B cell (primary cell): ENCODE measurements around the gene FAM83G. TPM values are rescaled to one million over a fixed set of nuclear protein-coding genes. Genes with fewer than 3 reads are reported as not detected.

ENCODE experiments used
- ATAC-seq: fragments of 200-7000 bp; cut with Tn5 transposase; one replicate; pipeline ENCODE4 v1.10.0; 2021; ENCODE audit warnings: low read depth, mild to moderate bottlenecking, moderate number of reproducible peaks, moderate library complexity
- CTCF ChIA-PET: fragments of 350-600 bp; sonication (Branson Sonifier 250); formaldehyde crosslinking; loops from one replicate; lab custom pipeline; 2021; ENCODE audit warnings: antibody characterized with exemption, inconsistent platforms; lab: Charles Lee
- POLR2A ChIA-PET: fragments of 350-600 bp; sonication (Branson Sonifier 250); formaldehyde crosslinking; loops from one replicate; lab custom pipeline; 2021; ENCODE audit warnings: antibody characterized with exemption; lab: Charles Lee
- DNase-seq: peaks from one replicate; pipeline ENCODE4 v3.0.0; 2013
- H2AFZ ChIP-seq: 2 replicates; pipeline ENCODE4 v1.6.1; 2012; ENCODE audit warnings: mild to moderate bottlenecking, low read depth, low read length; ENCODE audit not compliant: insufficient read depth, poor library complexity, severe bottlenecking
- H3K27ac ChIP-seq, 2 donors: 1 replicate in 1 of 2; 2 replicates in 1 of 2; pipeline ENCODE4 v1.5.1; 2012 to 2013; ENCODE audit warnings: low read length in 2 of 2, mild to moderate bottlenecking in 2 of 2, moderate library complexity in 1 of 2
- H3K27me3 ChIP-seq, 4 experiments: fragments of 200-600 bp in 1 of 4; sonication (generic) in 1 of 4; replicated peaks in 1 of 4; 1 replicate in 2 of 4; 2 replicates in 2 of 4; pipeline versions ENCODE4 v1.6.1 to v1.7.0; 2013 to 2016; ENCODE audit warnings: low read length in 3 of 4, mild to moderate bottlenecking in 2 of 4, mixed read lengths in 1 of 4, moderate library complexity in 1 of 4; ENCODE audit not compliant: insufficient read depth in 4 of 4, control insufficient read depth in 3 of 4; ENCODE audit errors: control extremely low read depth in 1 of 4
- H3K36me3 ChIP-seq, 2 experiments: replicated peaks in 1 of 2; 1 replicate in 1 of 2; 2 replicates in 1 of 2; pipeline versions ENCODE4 v1.6.1 to v1.7.1; 2013; ENCODE audit warnings: low read length in 1 of 2; ENCODE audit not compliant: insufficient read depth in 2 of 2, control insufficient read depth in 1 of 2; ENCODE audit errors: control extremely low read depth in 1 of 2, extremely low read depth in 1 of 2
- H3K4me1 ChIP-seq, 2 donors: fragments of 200-600 bp in 1 of 2; sonication (generic) in 1 of 2; 1 replicate in 1 of 2; 2 replicates in 1 of 2; pipeline versions ENCODE4 v1.5.1 to v1.6.1; 2013 to 2017; ENCODE audit warnings: low read length in 2 of 2; ENCODE audit not compliant: control insufficient read depth in 2 of 2, insufficient read depth in 2 of 2
- H3K4me2 ChIP-seq: replicated peaks from 2 replicates; pipeline ENCODE3; 2012; ENCODE audit warnings: mild to moderate bottlenecking, low read depth, low read length; ENCODE audit not compliant: poor library complexity, severe bottlenecking
- H3K4me3 ChIP-seq, 5 experiments: fragments of 200-600 bp in 1 of 5; sonication (generic) in 1 of 5; 1 replicate in 3 of 5; 2 replicates in 2 of 5; pipeline versions ENCODE4 v1.5.1 to v1.7.0; 2011 to 2016; ENCODE audit warnings: low read length in 4 of 5, mild to moderate bottlenecking in 4 of 5, low read depth in 2 of 5, control low read depth in 1 of 5, moderate library complexity in 1 of 5; ENCODE audit not compliant: insufficient read depth in 1 of 5; ENCODE audit errors: control extremely low read depth in 1 of 5, extremely low read depth in 1 of 5
- H3K79me2 ChIP-seq: fragments of 200-600 bp; sonication (generic); one replicate; pipeline ENCODE4 v1.6.0; 2016; ENCODE audit warnings: low read length; ENCODE audit not compliant: control insufficient read depth, insufficient read depth
- H3K9ac ChIP-seq: fragments of 200-600 bp; sonication (generic); 2 replicates; pipeline ENCODE4 v1.6.1; 2017; ENCODE audit warnings: mild to moderate bottlenecking, low read length, moderate library complexity
- H3K9me3 ChIP-seq, 3 donors: one replicate each; pipeline versions ENCODE4 v1.6.1 to v1.7.1; 2013; ENCODE audit warnings: low read length in 2 of 3; ENCODE audit not compliant: control insufficient read depth in 2 of 3, insufficient read depth in 1 of 3; ENCODE audit errors: control extremely low read depth in 1 of 3
- H4K20me1 ChIP-seq: 2 replicates; pipeline ENCODE4 v1.6.0; 2012; ENCODE audit warnings: mild to moderate bottlenecking, low read length; ENCODE audit not compliant: insufficient read depth, control insufficient read depth, poor library complexity, severe bottlenecking
- H3K27ac Mint-ChIP-seq: one replicate; pipeline ENCODE4 v1.8.0; 2021; ENCODE audit warnings: mixed read lengths
- H3K27me3 Mint-ChIP-seq: one replicate; pipeline ENCODE4 v1.8.0; 2021; ENCODE audit warnings: mixed read lengths
- H3K4me1 Mint-ChIP-seq: one replicate; pipeline ENCODE4 v1.8.0; 2021; ENCODE audit warnings: mixed read lengths
- H3K4me3 Mint-ChIP-seq: one replicate; pipeline ENCODE4 v1.8.0; 2021; ENCODE audit warnings: mixed read lengths
- H3K9me3 Mint-ChIP-seq: one replicate; pipeline ENCODE4 v1.8.0; 2022; ENCODE audit warnings: mixed read lengths; ENCODE audit not compliant: insufficient read depth
- EZH2 ChIP-seq: IDR thresholded peaks from 2 replicates; pipeline ENCODE4 v1.6.1; 2012; ENCODE audit warnings: borderline replicate concordance, low read depth, mild to moderate bottlenecking, moderate library complexity, low read length; ENCODE audit not compliant: insufficient read depth, poor library complexity, severe bottlenecking
- WGBS: methylation state at CpG from one replicate; pipeline ENCODE4 v1.1.5; 2013; ENCODE audit warnings: missing lambda C conversion rate; ENCODE audit not compliant: insufficient coverage; 5-methylcytosine and 5-hydroxymethylcytosine counted together
- intact Hi-C: fragments of 100-400 bp; cut with micrococcal nuclease; formaldehyde crosslinking; loops from one replicate; pipeline ENCODE4 v1.10.0; 2022
- polyA plus RNA-seq: library from polyadenylated mRNA; depleted of rRNA; stranded (reverse); fragments of >200 nt; gene quantifications from 2 replicates; pipeline ENCODE4 v1.2.3, GENCODE V29; 2012
- total RNA-seq, 2 donors: library from RNA; stranded (reverse); fragments of 120-200 nt in 1 of 2; gene quantifications; 1 replicate in 1 of 2; 2 replicates in 1 of 2; pipeline versions ENCODE4 v1.2.3 to v1.2.4, GENCODE V29; 2013 to 2022
- TF ChIP-seq, protein P1 (sequence below): fragments of 200-600 bp; IDR thresholded peaks from one replicate; pipeline ENCODE4 v1.8.0; 2022; ENCODE audit warnings: antibody characterized with exemption, mild to moderate bottlenecking

The FAM83G gene
- total and polyA plus RNA-seq, 2 donors (not counting 1 experiment from before 2014, with no cell fraction given), result 4.7 to 14.3 TPM

DNA sequence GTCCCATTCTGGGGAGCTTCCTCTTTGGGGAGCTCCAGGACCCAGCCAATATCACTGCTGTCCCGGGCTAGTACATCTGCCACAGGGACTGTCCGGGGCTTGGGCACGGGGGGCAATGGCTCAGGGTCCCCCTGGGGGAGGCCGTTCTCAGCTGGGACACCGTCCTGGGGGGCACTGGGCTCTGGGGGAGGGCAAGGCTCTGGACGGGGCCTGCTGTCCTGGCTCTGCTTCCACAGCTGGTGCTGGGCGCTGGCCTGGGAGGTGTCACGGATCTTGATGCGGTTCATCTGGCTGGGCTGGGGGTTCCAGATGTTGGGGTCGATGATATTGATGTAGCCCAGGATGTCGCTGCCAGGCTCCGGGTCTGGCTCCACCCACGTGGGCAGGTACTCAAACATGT, 26.5 kb downstream of the FAM83G start:
- H3K4me2 ChIP-seq, result no peak overlapping the region
- H3K27me3 ChIP-seq, result no peaks in the 10 kb centered on the region
- H3K9me3 Mint-ChIP-seq, result no peaks in the 10 kb centered on the region
- no peaks in the 10 kb centered on the region for H3K79me2 ChIP-seq
- H3K27me3 Mint-ChIP-seq, result no peaks in the 10 kb centered on the region
- intact Hi-C loops, result no loop called here
- TF ChIP-seq, protein P1, sequence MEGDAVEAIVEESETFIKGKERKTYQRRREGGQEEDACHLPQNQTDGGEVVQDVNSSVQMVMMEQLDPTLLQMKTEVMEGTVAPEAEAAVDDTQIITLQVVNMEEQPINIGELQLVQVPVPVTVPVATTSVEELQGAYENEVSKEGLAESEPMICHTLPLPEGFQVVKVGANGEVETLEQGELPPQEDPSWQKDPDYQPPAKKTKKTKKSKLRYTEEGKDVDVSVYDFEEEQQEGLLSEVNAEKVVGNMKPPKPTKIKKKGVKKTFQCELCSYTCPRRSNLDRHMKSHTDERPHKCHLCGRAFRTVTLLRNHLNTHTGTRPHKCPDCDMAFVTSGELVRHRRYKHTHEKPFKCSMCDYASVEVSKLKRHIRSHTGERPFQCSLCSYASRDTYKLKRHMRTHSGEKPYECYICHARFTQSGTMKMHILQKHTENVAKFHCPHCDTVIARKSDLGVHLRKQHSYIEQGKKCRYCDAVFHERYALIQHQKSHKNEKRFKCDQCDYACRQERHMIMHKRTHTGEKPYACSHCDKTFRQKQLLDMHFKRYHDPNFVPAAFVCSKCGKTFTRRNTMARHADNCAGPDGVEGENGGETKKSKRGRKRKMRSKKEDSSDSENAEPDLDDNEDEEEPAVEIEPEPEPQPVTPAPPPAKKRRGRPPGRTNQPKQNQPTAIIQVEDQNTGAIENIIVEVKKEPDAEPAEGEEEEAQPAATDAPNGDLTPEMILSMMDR, result no peak
- TF ChIP-seq EZH2, result no peak
- WGBS, result 98% methylated on average over 13 of the region's 13 CpGs
- H2AFZ ChIP-seq, result no peak overlapping the region
- H3K9ac ChIP-seq, result no peak overlapping the region
- ChIA-PET POLR2A (no interaction called here), CTCF (no interaction called here)
- H3K27ac ChIP-seq, result no peak overlapping the region
- H3K4me1 ChIP-seq, result no peaks in the 10 kb centered on the region
- H4K20me1 ChIP-seq, result no peaks in the 10 kb centered on the region
- H3K36me3 ChIP-seq, result peaks cover 0 to 20% of the 10 kb centered on the region in 2 experiments
- DNase-seq (no peak), ATAC-seq (no peak)
- H3K4me3 ChIP-seq, result no peak overlapping the region
- no peak overlapping the region for H3K4me3 Mint-ChIP-seq
- no peak overlapping the region for H3K27ac Mint-ChIP-seq
- H3K9me3 ChIP-seq, result no peaks in the 10 kb centered on the region
- H3K4me1 Mint-ChIP-seq, result no peaks in the 10 kb centered on the region

DNA sequence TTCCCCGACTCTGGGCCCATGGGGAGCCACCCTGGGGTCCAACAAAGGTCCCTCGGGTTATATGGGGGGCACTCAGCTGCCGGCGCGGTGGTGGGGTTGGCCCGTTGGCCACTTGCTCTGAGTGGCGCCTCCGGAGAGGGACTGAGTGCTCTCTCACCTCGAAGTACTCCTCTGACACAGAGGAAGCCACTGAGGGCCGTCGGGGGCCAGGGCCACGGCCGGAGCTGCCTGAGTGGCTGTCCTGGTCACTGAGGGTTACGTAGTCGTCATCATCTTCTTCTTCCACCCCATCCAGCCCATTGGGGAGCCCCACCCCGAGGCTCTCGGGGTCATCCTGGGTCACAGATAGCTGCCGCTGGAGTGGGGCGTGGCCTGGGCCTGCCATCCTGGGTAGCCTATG, 26.9 kb downstream of the FAM83G start:
- WGBS, result 94% methylated on average over 17 of the region's 19 CpGs
- no peak for DNase-seq
- Histone ChIP-seq H3K36me3 (peaks cover 0 to 22% of the 10 kb centered on the region in 2 experiments), H3K27ac (no peak overlapping the region), H4K20me1 (no peaks in the 10 kb centered on the region), H2AFZ (no peak overlapping the region), H3K27me3 (no peaks in the 10 kb centered on the region), H3K4me1 (no peaks in the 10 kb centered on the region), H3K79me2 (no peaks in the 10 kb centered on the region), H3K4me3 (no peak overlapping the region), H3K9ac (no peak overlapping the region), H3K4me2 (no peak overlapping the region), H3K9me3 (no peaks in the 10 kb centered on the region)
- no peaks in the 10 kb centered on the region for H3K9me3 Mint-ChIP-seq
- intact Hi-C loops, result no loop called here
- CTCF ChIA-PET, result no interaction called here
- H3K4me1 Mint-ChIP-seq, result no peaks in the 10 kb centered on the region
- no peak overlapping the region for H3K27ac Mint-ChIP-seq
- POLR2A ChIA-PET, result no interaction called here
- H3K4me3 Mint-ChIP-seq, result no peak overlapping the region
- ATAC-seq, result no peak
- H3K27me3 Mint-ChIP-seq, result no peaks in the 10 kb centered on the region
- TF ChIP-seq, protein P1, result no peak
- no peak for TF ChIP-seq EZH2
